DMS79 treated with DMSO at 0.1 percent for 48 hours (cell line): ENCODE data around the gene FUS.
A peak's percentile ranks its signal among the peaks of the same experiment; 100 is the strongest.

Experiments used
- DNase-seq: peaks from one replicate; lab custom pipeline; 2025; lab: John Stamatoyannopoulos, UW

Gene FUS

GRCh38 chr16:31202414-31203375 is 22.8 kb downstream of the FUS start, which contains the start of gene PYCARD:
Gene PYCARD (minus strand): TSS chr16:31202760. CDS start chr16:31202690, 70 bp downstream.
- DNase-seq, result no peak

DNA sequence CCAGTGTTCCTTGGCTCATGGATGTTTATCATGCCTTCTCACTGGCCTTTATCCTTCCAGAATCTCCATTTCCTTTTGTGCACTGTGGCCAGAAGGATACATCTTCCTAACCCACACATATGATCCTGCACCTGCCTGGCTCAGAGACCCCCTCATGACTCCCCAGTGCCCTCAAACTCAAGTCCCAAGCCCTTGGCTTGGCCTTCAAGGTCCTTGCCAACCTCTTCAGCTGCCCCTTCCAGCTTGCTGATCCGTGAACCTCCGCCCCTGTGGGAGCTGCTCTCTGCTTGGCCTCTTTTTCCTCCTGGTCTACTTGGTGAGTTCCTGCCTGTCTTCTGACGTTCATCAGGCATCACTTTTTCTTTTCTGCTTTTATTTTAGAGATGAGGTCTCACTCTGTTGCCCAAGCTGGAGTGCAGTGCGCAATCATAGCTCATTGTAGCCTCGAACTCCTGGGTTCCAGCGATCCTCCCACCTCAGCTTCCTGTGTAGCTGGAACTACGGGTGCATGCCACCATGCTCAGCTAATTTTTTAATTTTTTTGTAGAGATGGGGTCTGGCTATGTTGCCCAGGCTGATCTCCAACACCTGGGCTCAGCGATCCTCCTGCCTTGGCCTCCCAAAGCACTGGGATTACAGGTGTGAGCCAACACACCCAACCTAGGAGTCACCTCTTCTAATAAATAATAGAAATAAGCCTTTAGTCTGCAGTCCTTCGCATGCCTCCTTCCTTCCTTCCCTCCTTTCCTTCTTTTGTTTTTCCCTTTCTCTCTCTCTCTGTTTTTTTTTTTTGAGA is 25.1 kb downstream of the FUS start:
- no peak for DNase-seq

DNA sequence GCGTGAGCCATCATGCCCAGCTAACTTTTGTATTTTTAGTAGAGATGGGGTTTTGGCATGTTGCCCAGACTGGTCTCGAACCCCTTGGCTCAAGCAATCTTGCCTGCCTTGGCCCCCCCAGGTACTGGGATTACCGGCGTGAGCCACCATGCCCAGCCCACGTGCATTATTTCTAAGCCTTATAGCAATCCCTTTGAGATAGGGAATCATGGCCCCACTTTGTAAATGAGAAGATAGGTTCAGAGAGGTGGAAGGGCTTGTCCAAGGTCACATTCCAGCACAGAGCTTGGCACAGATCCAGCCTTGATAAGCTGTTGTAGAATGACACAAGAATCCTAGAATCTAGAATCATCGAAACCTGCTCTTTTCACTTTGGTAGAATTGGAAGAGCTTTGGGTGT is 26.8 kb downstream of the FUS start:
- no peak for DNase-seq

GRCh38 chr16:31213342-31213741 is 33.4 kb downstream of the FUS start:
- no peak for DNase-seq

DNA sequence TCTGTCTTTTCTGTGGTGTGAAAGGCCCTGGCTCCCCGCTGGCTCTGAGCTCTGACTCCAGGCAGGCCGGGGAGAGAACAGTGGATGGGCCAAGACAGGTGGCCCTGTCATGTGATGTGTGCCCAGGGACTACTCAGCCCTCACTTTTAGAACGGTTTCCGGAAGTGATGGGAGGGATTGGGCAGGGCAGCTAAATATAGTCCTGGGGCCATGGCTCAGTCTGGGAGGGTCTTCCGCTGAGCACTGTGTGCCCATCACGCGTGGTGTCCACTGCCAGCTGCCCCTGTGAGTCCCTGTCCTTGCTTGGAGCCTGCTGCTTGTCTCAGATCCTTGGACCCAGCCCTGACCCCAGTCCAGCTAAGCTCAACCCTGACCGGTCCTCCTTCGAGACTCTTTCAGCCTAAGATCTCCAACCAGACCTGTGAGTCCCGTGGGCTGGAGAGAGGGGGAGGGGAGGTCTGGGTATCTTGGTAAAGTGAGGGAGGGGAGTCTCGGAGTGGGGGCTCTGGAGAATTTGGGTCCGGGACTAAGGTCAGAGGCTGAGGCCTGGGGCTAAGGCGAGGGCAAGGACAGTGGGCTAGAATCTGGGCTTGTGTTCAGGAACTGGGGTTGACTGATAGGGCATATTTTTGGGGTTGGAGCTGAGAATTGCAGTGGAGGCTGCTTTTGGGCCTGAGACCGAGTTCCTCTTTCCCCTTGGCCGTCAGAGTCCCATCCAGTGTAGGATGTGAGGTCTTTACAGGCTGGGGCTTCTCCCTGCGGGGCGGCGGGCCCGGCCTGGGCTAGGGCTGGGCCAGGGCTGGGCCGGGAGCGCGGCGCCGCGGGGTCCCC is 34.2 kb downstream of the FUS start, which contains the start of gene TRIM72:
Gene TRIM72, plus strand, starts transcription at position 243 of the 831 bp plus-strand sequence. CDS start 620 bp downstream, outside the sequence.
- no peak for DNase-seq

- no peak for DNase-seq
These were observed 34.9 kb downstream of the FUS start for GRCh38 chr16:31214708-31215286.

GRCh38 chr16:31215287-31216162 is 35.6 kb downstream of the FUS start:
- DNase-seq, result peak; percentile 14

- no peak for DNase-seq
These were observed 36.6 kb downstream of the FUS start, which contains the start of gene PYDC1 for GRCh38 chr16:31216422-31217135. Gene PYDC1 (minus strand): TSS chr16:31217135. CDS start chr16:31217028, 107 bp downstream.

DNA sequence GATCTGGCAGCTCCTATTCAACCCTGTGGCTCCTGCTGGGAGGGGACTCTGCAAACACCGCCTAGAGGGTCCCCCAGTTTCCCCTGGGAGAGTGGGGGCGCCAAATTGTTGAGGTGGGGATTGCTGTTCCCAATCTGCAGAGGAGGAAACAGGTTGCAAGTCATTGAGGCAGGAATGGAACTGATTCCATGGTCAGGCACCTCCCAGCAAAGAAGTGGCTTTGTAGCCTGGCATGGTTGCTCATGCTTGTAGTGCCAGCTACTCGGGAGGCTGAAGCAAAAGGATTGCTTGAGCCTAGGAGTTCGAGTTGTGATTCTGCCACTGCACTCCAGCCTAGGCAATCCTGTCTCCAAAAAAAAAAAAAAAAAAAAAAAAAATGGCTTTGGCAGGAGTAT is 37.2 kb downstream of the FUS start:
- no peak for DNase-seq

- DNase-seq, result no peak
These were observed 39.3 kb downstream of the FUS start for GRCh38 chr16:31219154-31219741.

DNA sequence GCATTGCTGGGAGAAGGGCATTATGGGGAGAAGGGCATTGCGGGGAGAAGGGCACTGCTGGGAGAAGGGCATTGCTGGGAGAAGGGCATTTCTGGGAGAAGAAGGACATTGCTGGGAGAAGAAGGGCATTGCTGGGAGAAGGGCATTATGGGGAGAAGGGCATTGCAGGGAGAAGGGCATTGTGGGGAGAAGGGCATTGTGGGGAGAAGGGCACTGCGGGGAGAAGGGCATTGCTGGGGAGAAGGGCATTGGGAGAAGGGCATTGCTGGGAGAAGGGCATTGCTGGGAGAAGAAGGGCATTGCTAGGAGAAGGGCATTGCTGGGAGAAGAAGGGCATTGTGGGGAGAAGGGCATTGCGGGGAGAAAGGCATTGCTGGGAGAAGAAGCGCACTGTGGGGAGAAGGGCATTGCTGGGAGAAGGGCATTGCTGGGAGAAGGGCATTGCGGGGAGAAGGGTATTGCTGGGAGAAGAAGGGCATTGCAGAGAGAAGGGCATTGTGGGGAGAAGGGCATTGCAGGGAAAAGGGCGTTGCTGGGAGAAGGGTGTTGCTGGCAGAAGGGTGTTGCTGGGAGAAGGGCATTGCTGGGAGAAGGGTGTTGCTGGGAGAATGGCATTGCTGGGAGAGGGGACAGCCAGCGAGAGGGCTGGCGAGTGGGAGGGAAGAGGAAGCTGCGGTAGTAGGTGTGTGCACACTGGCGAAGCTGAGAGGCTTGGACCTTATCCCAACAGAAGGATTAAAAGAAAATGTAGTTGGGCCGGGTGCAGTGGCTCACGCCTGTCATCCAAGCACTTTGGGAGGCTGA is 41.6 kb downstream of the FUS start:
- no peak for DNase-seq

DNA sequence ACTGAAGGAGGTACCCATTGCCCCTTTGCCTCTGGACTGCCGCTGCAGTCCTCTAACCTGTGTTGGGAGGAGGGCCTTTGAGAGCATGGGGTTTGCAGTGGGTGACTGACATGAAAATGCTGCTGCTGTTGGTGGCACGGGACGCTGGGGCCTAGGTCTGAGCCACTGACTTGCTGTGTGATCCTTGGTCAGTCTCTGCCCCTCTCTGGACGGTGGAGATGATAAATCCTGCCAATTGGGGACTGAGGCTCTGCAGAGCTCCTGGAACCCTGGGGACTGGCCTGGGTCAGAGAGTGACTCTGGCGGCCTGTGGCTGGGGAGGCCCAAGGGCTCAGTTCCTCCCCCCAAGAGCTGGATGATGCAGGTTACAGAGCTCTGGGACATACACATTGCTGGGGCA is 43.1 kb downstream of the FUS start:
- no peak for DNase-seq

- DNase-seq, result no peak
These were observed 44.4 kb downstream of the FUS start for GRCh38 chr16:31224092-31224955.

DNA sequence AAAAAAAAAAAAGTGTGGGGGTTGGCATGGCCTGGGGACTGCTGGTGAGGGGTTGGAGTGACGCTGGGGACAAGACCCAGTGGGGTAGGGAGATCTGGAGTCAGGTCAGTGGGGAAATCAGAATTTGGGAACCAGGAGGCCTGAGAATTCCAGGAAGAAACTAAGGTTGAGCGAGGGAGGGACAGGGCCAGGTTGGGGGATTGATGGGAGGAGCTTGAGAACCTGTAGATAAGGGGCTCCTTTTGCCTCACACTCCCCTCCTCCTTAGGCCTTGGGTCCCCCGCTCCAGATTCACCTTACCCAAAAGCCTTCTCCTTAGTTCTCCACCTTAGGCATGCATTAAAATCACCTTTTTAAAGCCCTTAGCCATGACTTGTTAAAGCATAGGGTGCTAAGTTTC is 45.3 kb downstream of the FUS start:
- DNase-seq, result no peak

DNA sequence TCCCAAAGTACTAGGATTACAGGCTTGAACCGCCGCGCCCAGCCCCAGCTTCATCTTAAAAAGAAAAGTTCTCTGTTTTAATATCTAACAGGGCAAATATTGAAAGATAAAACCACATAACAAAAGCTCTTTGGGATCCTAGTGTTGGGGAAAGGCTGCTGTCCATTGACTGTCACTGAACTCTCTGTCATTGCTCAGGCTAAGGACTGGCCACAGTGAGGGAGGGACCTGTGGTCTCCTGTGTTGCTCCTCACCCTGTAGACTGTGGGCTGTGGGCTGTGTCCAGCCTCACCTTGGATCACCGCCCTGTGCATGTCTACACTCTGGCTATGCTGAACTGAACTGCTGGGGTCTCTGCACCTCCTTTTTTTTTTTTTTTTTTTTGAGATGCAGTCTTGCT is 48.3 kb downstream of the FUS start:
- DNase-seq, result no peak

DNA sequence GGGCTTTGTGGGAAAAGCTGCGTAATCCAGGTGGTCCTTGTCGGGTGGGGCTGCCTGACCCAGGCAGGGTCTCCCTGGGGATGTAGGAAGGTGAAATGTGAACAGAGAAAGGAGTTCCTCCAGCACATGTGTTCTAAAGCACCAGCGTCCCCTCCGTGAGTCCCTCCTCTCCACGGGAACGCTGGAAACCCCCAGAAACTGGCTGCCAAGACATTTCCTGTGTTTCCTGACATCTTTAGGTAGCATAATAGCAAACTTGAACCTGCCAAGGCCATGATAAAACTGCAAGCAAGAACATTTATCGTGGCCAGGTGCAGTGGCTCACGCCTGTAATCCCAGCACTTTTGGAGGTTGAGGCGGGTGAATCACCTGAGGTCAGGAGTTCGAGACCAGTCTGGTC is 49.6 kb downstream of the FUS start:
- no peak for DNase-seq

- no peak for DNase-seq
These were observed 58.1 kb downstream of the FUS start for GRCh38 chr16:31238041-31238440.
